ENCODE results near the gene BNC2. TPM values are rescaled to one million over a fixed set of nuclear protein-coding genes. Genes with fewer than 3 reads are reported as not detected.

BNC2 gene
- total RNA-seq, 1 experiment from 2014 or later: 5.7 TPM

GRCh38 chr9:16377311-16377710 is 493.2 kb downstream of the BNC2 start:
- H3K4me3 ChIP-seq (ENCODE audit: low read depth in 2 of 2, low read length in 2 of 2): no peak overlapping the region
- no peaks in the 10 kb centered on the region for H3K27me3 ChIP-seq (ENCODE audit: control insufficient read depth, insufficient read depth, low read length)
- no peak overlapping the region for H3K27ac ChIP-seq (ENCODE audit: low read length)
- ChIA-PET POLR2A (no interaction called here), CTCF (no interaction called here)
- in situ Hi-C loops (cut with HindIII; ENCODE audit: low pct_unique_long_range_greater_than_20kb, low sequenced_read_pairs): no loop called here
- no peaks in the 10 kb centered on the region for H3K9me3 ChIP-seq (ENCODE audit: control insufficient read depth, insufficient read depth, low read depth, low read length)
- H3K4me1 ChIP-seq (ENCODE audit: control insufficient read depth, insufficient read depth, low read length): no peaks in the 10 kb centered on the region
- no peak for DNase-seq (ENCODE audit: low read depth, low spot score)
- no TSS peak for BruUV-seq (replicated peaks)
- no peaks in the 10 kb centered on the region for H3K36me3 ChIP-seq (ENCODE audit: control insufficient read depth, insufficient read depth, low read length)
- ATAC-seq: no peak
- intact Hi-C loops (cut with micrococcal nuclease; ENCODE audit: unreplicated experiment): no loop called here
- TF ChIP-seq SIN3A (IDR thresholded peaks at IDR 0.05; ENCODE audit: borderline replicate concordance, insufficient read depth, low read depth, low read length) (no peak), REST (IDR thresholded peaks at IDR 0.05; ENCODE audit: insufficient read depth in 1 of 2, low read depth in 2 of 2, low read length in 1 of 2) (no peak), POLR2AphosphoS5 (IDR thresholded peaks at IDR 0.05; ENCODE audit: low read depth, low read length) (no peak), CTCF (IDR thresholded peaks at IDR 0.05) (no peak), TCF7L2 (IDR thresholded peaks at IDR 0.05; ENCODE audit: low read depth, low read length) (no peak)

- H3K27ac ChIP-seq (ENCODE audit: low read length): no peak overlapping the region
- no peaks in the 10 kb centered on the region for H3K9me3 ChIP-seq (ENCODE audit: control insufficient read depth, insufficient read depth, low read depth, low read length)
- no peaks in the 10 kb centered on the region for H3K4me1 ChIP-seq (ENCODE audit: control insufficient read depth, insufficient read depth, low read length)
- DNase-seq (ENCODE audit: low read depth, low spot score) (no peak), ATAC-seq (no peak)
- CTCF ChIA-PET: no interaction called here
- no peak overlapping the region for H3K4me3 ChIP-seq (ENCODE audit: low read depth in 2 of 2, low read length in 2 of 2)
- intact Hi-C loops (cut with micrococcal nuclease; ENCODE audit: unreplicated experiment): no loop called here
- TF ChIP-seq POLR2AphosphoS5 (IDR thresholded peaks at IDR 0.05; ENCODE audit: low read depth, low read length) (no peak), CTCF (IDR thresholded peaks at IDR 0.05) (no peak), REST (IDR thresholded peaks at IDR 0.05; ENCODE audit: insufficient read depth in 1 of 2, low read depth in 2 of 2, low read length in 1 of 2) (no peak), SIN3A (IDR thresholded peaks at IDR 0.05; ENCODE audit: borderline replicate concordance, insufficient read depth, low read depth, low read length) (no peak), TCF7L2 (IDR thresholded peaks at IDR 0.05; ENCODE audit: low read depth, low read length) (no peak)
- in situ Hi-C loops (cut with HindIII; ENCODE audit: low pct_unique_long_range_greater_than_20kb, low sequenced_read_pairs): no loop called here
- no peaks in the 10 kb centered on the region for H3K27me3 ChIP-seq (ENCODE audit: control insufficient read depth, insufficient read depth, low read length)
- no peaks in the 10 kb centered on the region for H3K36me3 ChIP-seq (ENCODE audit: control insufficient read depth, insufficient read depth, low read length)
- BruUV-seq (replicated peaks): no TSS peak
- POLR2A ChIA-PET: no interaction called here
Observed at GRCh38 chr9:16371306-16371705, 499.2 kb downstream of the BNC2 start.

All from Panc1 (cell line).